ENCODE results near the gene ATP11A. TPM values are rescaled to one million over a fixed set of nuclear protein-coding genes. Genes with fewer than 3 reads are reported as not detected.

Gene ATP11A
- total RNA-seq (2022; extraction: Qiagen RNA extraction; ENCODE audit: low read depth), result 7.3 to 10.7 TPM (median 8.8 TPM) in 5 replicates

GRCh38 chr13:112689303-112690245 is at the start of gene ATP11A:
Gene ATP11A (plus strand): TSS chr13:112690038. CDS start chr13:112690417, 379 bp downstream.

Other genes starting within 250 kb of the ATP11A start
- 15.5 to 18.7 TPM (median 16.9 TPM) in 5 replicates for gene TUBGCP3, start 101.9 kb upstream of the ATP11A start, total RNA-seq (2022; extraction: Qiagen RNA extraction; ENCODE audit: low read depth)